Peyer's patch (tissue), 4 donors: ENCODE data around the gene NEK7. TPM values are rescaled to one million over a fixed set of nuclear protein-coding genes. Genes with fewer than 3 reads are reported as not detected.

Experiments
- DNase-seq, 3 donors: peaks; one replicate each; pipeline ENCODE4 v3.0.0-alpha.2; 2017 to 2019
- H3K27ac ChIP-seq, 4 donors: fragments of 200-600 bp; sonication (generic); one replicate each; pipeline ENCODE4 v1.5.1; 2016 to 2019
- H3K27me3 ChIP-seq, 2 donors: fragments of 200-600 bp; sonication (generic); one replicate each; pipeline ENCODE4 v1.5.1; 2019
- H3K36me3 ChIP-seq, 3 donors: fragments of 200-600 bp; sonication (generic); one replicate each; pipeline ENCODE4 v1.5.1; 2016 to 2019
- H3K4me1 ChIP-seq, 4 donors: fragments of 200-600 bp; sonication (generic); one replicate each; pipeline ENCODE4 v1.5.1; 2016 to 2019
- H3K4me3 ChIP-seq, 4 donors: fragments of 200-600 bp; sonication (generic); 1 replicate in 3 of 4; 2 replicates in 1 of 4; pipeline ENCODE4 v1.5.1; 2016 to 2019; ENCODE audit warnings: mild to moderate bottlenecking in 1 of 4
- H3K9me3 ChIP-seq, 4 donors: fragments of 200-600 bp; sonication (generic); one replicate each; pipeline ENCODE4 v1.5.1; 2016 to 2019; ENCODE audit warnings: mild to moderate bottlenecking in 1 of 4
- CTCF ChIP-seq, 6 experiments: fragments of 450-650 bp in 4 of 6; fragments of 200-600 bp in 2 of 6; sonication (generic) in 1 of 6; IDR thresholded peaks; one replicate each; pipeline ENCODE4 v1.5.1; 2017 to 2019; ENCODE audit warnings: antibody characterized with exemption in 6 of 6, mild to moderate bottlenecking in 3 of 6, moderate library complexity in 1 of 6
- POLR2A ChIP-seq, 2 donors: fragments of 450-650 bp; IDR thresholded peaks; one replicate each; pipeline ENCODE4 v1.5.1; 2017; ENCODE audit warnings: antibody characterized with exemption in 2 of 2, mild to moderate bottlenecking in 2 of 2, moderate library complexity in 2 of 2
- total RNA-seq, 4 donors: library from RNA; depleted of rRNA; stranded (reverse); fragments of >200 nt; gene quantifications; one replicate each; pipeline ENCODE4 v1.1.0, GENCODE V29; 2016

Gene NEK7
- 10 to 100 TPM; 62.3 to 75.1 (median 66.5) TPM for total RNA-seq

GRCh38 chr1:198156745-198157240 lies at the start of gene NEK7:
TSS of gene NEK7 (plus strand) at chr1:198156998. CDS start at chr1:198232581, 75,583 bp downstream.
- Histone ChIP-seq H3K4me1 (peaks cover 0 to 15% (median 7%) of the 10 kb centered on the region in 4 donors), H3K36me3 (no peaks in the 10 kb centered on the region), H3K4me3 (peak within 1 kb of the TSS; percentile 78 to 97 (median 91)), H3K27me3 (no peaks in the 10 kb centered on the region), H3K9me3 (no peaks in the 10 kb centered on the region), H3K27ac (peak within 1 kb of the TSS; percentile 94 to 100 (median 98))
- DNase-seq, result peak; percentile 74 to 92 (median 91)
- peak; percentile 83 to 88 for TF ChIP-seq POLR2A (IDR thresholded peaks at IDR 0.05)
- peak in 3 of 6 experiments; percentile 9 to 17 (median 15) for TF ChIP-seq CTCF (IDR thresholded peaks at IDR 0.05)

- no peaks in the 10 kb centered on the region for H3K4me1 ChIP-seq
- H3K27me3 ChIP-seq, result no peaks in the 10 kb centered on the region
- DNase-seq, result no peak
- no peaks in the 10 kb centered on the region for H3K9me3 ChIP-seq
- H3K27ac ChIP-seq, result no peak overlapping the region
- no peaks in the 10 kb centered on the region for H3K36me3 ChIP-seq
- no peak for TF ChIP-seq POLR2A (IDR thresholded peaks at IDR 0.05)
- no peak for TF ChIP-seq CTCF (IDR thresholded peaks at IDR 0.05)
- no peak overlapping the region for H3K4me3 ChIP-seq
Measured at GRCh38 chr1:198107091-198107501, 49.7 kb upstream of the NEK7 start.

- Histone ChIP-seq H3K27ac (no peak overlapping the region), H3K36me3 (no peaks in the 10 kb centered on the region), H3K4me1 (no peaks in the 10 kb centered on the region), H3K9me3 (no peaks in the 10 kb centered on the region), H3K4me3 (no peak overlapping the region), H3K27me3 (no peaks in the 10 kb centered on the region)
- TF ChIP-seq CTCF (IDR thresholded peaks at IDR 0.05) (no peak), POLR2A (IDR thresholded peaks at IDR 0.05) (no peak)
- DNase-seq, result no peak
Measured at GRCh38 chr1:198108636-198109370, 48.0 kb upstream of the NEK7 start.

- Histone ChIP-seq H3K36me3 (no peaks in the 10 kb centered on the region), H3K9me3 (no peaks in the 10 kb centered on the region), H3K27me3 (no peaks in the 10 kb centered on the region), H3K4me3 (no peak overlapping the region), H3K4me1 (no peaks in the 10 kb centered on the region), H3K27ac (no peak overlapping the region)
- DNase-seq, result no peak
- TF ChIP-seq CTCF (IDR thresholded peaks at IDR 0.05) (no peak), POLR2A (IDR thresholded peaks at IDR 0.05) (no peak)
Measured at GRCh38 chr1:198109371-198109715, 47.5 kb upstream of the NEK7 start.

GRCh38 chr1:198113342-198113750 lies 43.5 kb upstream of the NEK7 start:
- H3K27ac ChIP-seq, result no peak overlapping the region
- no peaks in the 10 kb centered on the region for H3K27me3 ChIP-seq
- no peak for DNase-seq
- H3K36me3 ChIP-seq, result no peaks in the 10 kb centered on the region
- no peaks in the 10 kb centered on the region for H3K4me1 ChIP-seq
- H3K9me3 ChIP-seq, result no peaks in the 10 kb centered on the region
- no peak overlapping the region for H3K4me3 ChIP-seq
- TF ChIP-seq POLR2A (IDR thresholded peaks at IDR 0.05) (no peak), CTCF (IDR thresholded peaks at IDR 0.05) (no peak)
